CD4-positive, alpha-beta T cell treated with Interleukin-10 for 1 hour (primary cell): ENCODE data around the gene PMVK.

Source experiments
- DNase-seq: peaks from one replicate; pipeline ENCODE4 v3.0.0-alpha.2; 2020

PMVK gene

GRCh38 chr1:154945962-154946850 lies 9.7 kb upstream of the PMVK start:
- DNase-seq: no peak

GRCh38 chr1:154945160-154945961 lies 8.8 kb upstream of the PMVK start:
- no peak for DNase-seq

- no peak for DNase-seq
Measured at GRCh38 chr1:154944401-154945159, 8.1 kb upstream of the PMVK start.

GRCh38 chr1:154943649-154944400 lies 7.3 kb upstream of the PMVK start:
- DNase-seq: no peak

GRCh38 chr1:154941333-154942013 lies 5.0 kb upstream of the PMVK start:
- no peak for DNase-seq

GRCh38 chr1:154940651-154941194 lies 4.2 kb upstream of the PMVK start:
- no peak for DNase-seq

GRCh38 chr1:154940213-154940560 lies 3.7 kb upstream of the PMVK start:
- DNase-seq: no peak

GRCh38 chr1:154938604-154939399 lies 2.3 kb upstream of the PMVK start:
- DNase-seq: no peak

- DNase-seq: no peak
Measured at GRCh38 chr1:154937988-154938386, 1.5 kb upstream of the PMVK start.

GRCh38 chr1:154937085-154937987 lies 817 bp upstream of the PMVK start:
- DNase-seq: peak; percentile 94

GRCh38 chr1:154935749-154936554 lies 567 bp downstream of the PMVK start:
- DNase-seq: no peak

- DNase-seq: no peak
Measured at GRCh38 chr1:154934358-154934948, 2.1 kb downstream of the PMVK start.

- no peak for DNase-seq
Measured at GRCh38 chr1:154931940-154932487, 4.5 kb downstream of the PMVK start.

GRCh38 chr1:154926201-154926600 lies 10.3 kb downstream of the PMVK start:
- no peak for DNase-seq

- DNase-seq: no peak
Measured at GRCh38 chr1:154925335-154926170, 11.0 kb downstream of the PMVK start.

GRCh38 chr1:154923695-154924094 lies 12.8 kb downstream of the PMVK start:
- DNase-seq: no peak

- no peak for DNase-seq
Measured at GRCh38 chr1:154913273-154913672, 23.2 kb downstream of the PMVK start.
